Cardiac muscle cell (in vitro differentiated cells and primary cell): ENCODE results near the gene BAX. TPM values are rescaled to one million over a fixed set of nuclear protein-coding genes. Genes with fewer than 3 reads are reported as not detected.

Experiments used
- DNase-seq, 2 donors: peaks; one replicate each; pipeline versions ENCODE4 v3.0.0 to v3.0.0-alpha.2; 2010 to 2017; ENCODE audit warnings: low read depth in 1 of 2, low spot score in 1 of 2
- H3K27ac ChIP-seq: fragments of 200-600 bp; sonication (generic); 2 replicates; pipeline ENCODE4 v1.5.1; 2016
- H3K27me3 ChIP-seq: fragments of 200-600 bp; sonication (generic); 2 replicates; pipeline ENCODE4 v1.6.0; 2016; ENCODE audit warnings: control low read depth
- H3K36me3 ChIP-seq: fragments of 200-600 bp; sonication (generic); 2 replicates; pipeline ENCODE4 v1.5.1; 2016; ENCODE audit warnings: control low read depth
- H3K4me1 ChIP-seq: fragments of 200-600 bp; sonication (generic); 2 replicates; pipeline ENCODE4 v1.8.1; 2017; ENCODE audit warnings: low read depth, mild to moderate bottlenecking, mixed run types
- H3K4me3 ChIP-seq: fragments of 200-600 bp; sonication (generic); 2 replicates; pipeline ENCODE4 v1.5.1; 2016; ENCODE audit warnings: mild to moderate bottlenecking
- H3K9me3 ChIP-seq: fragments of 200-600 bp; sonication (generic); 2 replicates; pipeline ENCODE4 v1.5.1; 2017; ENCODE audit warnings: low read depth, mild to moderate bottlenecking, control low read depth
- polyA plus RNA-seq: library from polyadenylated mRNA; unstranded; fragments of >200 nt; fragmentation: Nextera tagmentation; extraction: Ambion mirVana; gene quantifications from 2 replicates; pipeline ENCODE4 v1.2.1, GENCODE V29; 2016
- total RNA-seq: library from RNA; depleted of rRNA; stranded (reverse); fragments of >200 nt; gene quantifications from 2 replicates; pipeline ENCODE4 v1.2.3, GENCODE V29; 2016
- TF ChIP-seq, protein P1 (sequence below): IDR thresholded peaks from 2 replicates; pipeline ENCODE4 v1.5.1; 2012; ENCODE audit warnings: low read depth, mild to moderate bottlenecking, low read length

The BAX gene
- total and polyA plus RNA-seq, 2 experiments from 2014 or later: 64.2 to 95.2 TPM

DNA sequence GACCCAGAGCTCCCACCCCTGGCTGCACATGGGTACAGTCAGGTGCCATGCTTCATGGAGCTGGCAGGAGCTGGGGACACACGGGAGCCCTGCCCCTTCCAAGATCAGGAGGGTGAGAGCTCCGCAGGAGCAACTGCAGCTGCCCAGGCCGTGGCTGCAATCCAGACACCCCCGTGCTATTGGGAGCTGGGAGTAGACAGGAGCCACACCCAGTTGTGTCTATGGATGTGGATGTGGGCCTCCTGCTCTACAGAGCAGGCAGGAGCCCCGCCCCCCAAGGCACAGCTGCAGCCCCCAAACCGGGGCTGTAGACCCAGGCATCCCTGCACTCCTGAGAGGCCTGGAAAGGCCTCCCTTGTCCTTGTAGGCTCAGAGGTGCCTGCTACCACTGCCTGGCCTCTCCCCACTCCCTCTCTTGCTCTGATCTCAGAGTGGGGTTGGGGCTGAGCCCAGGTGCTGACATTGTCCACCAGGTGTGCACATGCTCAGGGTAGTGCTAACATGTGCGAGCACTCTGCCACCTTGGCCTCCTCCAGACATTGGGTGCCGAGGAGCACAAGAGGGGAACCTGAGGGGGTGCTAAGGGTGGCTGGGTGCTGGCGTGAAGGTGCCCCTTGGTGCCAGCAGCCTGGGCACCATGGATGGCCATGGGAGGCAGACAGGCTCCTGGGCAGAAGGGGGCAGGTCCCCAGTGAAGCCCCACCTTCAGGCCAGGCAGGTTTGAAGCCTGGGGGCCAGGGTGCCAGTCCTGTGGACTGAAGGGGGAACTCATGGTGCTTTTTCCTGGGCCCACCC is 8.0 kb upstream of the BAX start:
- TF ChIP-seq, protein P1, sequence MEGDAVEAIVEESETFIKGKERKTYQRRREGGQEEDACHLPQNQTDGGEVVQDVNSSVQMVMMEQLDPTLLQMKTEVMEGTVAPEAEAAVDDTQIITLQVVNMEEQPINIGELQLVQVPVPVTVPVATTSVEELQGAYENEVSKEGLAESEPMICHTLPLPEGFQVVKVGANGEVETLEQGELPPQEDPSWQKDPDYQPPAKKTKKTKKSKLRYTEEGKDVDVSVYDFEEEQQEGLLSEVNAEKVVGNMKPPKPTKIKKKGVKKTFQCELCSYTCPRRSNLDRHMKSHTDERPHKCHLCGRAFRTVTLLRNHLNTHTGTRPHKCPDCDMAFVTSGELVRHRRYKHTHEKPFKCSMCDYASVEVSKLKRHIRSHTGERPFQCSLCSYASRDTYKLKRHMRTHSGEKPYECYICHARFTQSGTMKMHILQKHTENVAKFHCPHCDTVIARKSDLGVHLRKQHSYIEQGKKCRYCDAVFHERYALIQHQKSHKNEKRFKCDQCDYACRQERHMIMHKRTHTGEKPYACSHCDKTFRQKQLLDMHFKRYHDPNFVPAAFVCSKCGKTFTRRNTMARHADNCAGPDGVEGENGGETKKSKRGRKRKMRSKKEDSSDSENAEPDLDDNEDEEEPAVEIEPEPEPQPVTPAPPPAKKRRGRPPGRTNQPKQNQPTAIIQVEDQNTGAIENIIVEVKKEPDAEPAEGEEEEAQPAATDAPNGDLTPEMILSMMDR: no peak
- Histone ChIP-seq H3K27ac (no peak overlapping the region), H3K4me1 (no peaks in the 10 kb centered on the region), H3K27me3 (no peaks in the 10 kb centered on the region), H3K9me3 (no peaks in the 10 kb centered on the region), H3K4me3 (no peak overlapping the region), H3K36me3 (no peaks in the 10 kb centered on the region)
- DNase-seq: no peak

DNA sequence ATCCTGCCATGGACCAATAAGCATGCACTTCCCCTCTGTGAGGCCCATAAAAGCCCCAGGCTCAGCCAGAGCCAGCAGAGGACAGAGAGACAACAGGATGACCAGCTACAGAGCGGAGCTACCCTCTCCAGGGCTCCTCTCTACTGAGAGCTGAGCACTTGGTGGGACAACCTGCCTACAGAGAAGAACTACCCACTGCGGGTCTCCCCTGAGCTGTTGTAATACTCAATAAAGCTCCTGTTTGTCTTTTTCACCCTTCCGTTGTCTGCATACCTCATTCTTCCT is 7.5 kb upstream of the BAX start:
- no peaks in the 10 kb centered on the region for H3K4me1 ChIP-seq
- TF ChIP-seq, protein P1: no peak

DNA sequence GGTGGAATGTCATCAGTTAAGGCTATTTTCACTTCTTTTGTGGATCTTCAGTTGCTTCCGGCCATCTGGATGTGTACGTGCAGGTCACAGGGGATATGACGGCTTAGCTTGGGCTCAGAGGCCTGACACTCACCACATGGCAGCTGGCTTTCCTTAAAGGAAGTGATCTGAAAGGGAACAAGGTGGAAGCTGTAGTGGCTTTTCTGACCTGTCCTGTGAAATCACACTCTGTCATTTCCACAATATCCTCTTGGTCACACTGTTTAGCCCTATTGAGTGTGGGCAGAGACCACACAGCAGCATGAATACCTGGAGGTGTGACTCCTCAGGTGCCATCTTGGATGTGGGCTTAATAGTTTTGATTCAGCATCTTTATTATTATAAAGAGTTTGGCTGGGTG is 4.5 kb upstream of the BAX start:
- H3K27ac ChIP-seq: no peak overlapping the region
- H3K9me3 ChIP-seq: no peaks in the 10 kb centered on the region
- TF ChIP-seq, protein P1: no peak

More for the DNA sequence above, 7.5 kb upstream of the BAX start:
- no peak for DNase-seq
- Histone ChIP-seq H3K4me3 (no peak overlapping the region), H3K9me3 (no peaks in the 10 kb centered on the region), H3K27me3 (no peaks in the 10 kb centered on the region), H3K27ac (no peak overlapping the region), H3K36me3 (no peaks in the 10 kb centered on the region)

DNA sequence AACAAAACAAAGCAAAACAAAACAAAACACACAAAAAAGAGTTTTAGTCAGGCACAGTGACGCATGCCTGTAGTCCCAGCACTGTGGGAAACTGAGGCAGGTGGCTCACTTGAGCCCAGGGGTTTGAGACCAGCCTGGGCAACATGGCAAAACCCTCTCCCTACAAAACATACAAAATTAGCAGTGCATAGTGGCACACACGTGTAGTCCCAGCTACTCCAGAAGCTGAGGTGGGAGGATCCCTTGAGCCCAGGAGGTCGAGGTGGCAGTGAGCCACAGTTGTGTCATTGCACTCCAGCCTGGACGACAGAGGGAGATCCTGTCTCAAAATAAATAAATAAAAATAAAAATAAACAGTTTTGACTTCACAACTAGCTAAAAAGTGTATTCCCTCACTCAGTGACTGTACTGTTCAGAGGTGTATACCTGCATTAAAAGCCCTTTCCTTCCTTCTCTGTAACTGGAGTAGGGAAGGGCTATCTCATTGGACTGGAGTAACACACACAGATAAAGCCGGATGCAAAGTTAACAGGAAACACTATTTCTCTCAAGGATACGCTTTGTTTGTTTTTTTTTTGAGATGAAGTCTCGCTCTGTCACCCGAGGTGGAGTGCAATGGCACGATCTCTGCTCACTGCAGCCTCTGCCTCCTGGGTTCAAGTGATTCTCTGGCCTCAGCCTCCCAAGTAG is 3.7 kb upstream of the BAX start:
- no peaks in the 10 kb centered on the region for H3K9me3 ChIP-seq
- H3K27ac ChIP-seq: no peak overlapping the region
- DNase-seq: no peak
- no peaks in the 10 kb centered on the region for H3K4me1 ChIP-seq
- H3K36me3 ChIP-seq: no peaks in the 10 kb centered on the region
- no peak overlapping the region for H3K4me3 ChIP-seq
- TF ChIP-seq, protein P1: no peak
- no peaks in the 10 kb centered on the region for H3K27me3 ChIP-seq

More for the DNA sequence above, 4.5 kb upstream of the BAX start:
- DNase-seq: no peak
- no peaks in the 10 kb centered on the region for H3K4me1 ChIP-seq
- H3K36me3 ChIP-seq: no peaks in the 10 kb centered on the region
- no peak overlapping the region for H3K4me3 ChIP-seq
- H3K27me3 ChIP-seq: no peaks in the 10 kb centered on the region

DNA sequence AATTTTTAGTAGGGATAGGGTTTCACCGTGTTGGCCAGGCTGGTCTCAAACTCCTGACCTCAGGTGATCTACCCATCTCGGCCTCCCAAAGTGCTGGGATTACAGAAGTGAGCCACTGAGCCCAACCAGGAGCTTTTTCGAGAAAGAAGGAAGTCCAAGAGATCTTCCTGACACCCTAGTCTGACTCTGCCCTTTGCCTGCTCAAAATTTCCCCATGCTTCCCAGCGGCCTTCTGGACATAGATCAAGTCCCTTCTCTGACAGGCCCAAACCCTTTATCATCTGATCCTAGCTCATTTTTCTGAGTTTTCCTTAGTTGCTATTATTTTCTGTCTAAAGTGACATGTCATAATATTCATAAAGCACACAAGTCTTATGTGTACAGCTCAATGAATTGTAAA is 1.5 kb upstream of the BAX start:
- TF ChIP-seq, protein P1: no peak
- H3K4me3 ChIP-seq: no peak overlapping the region
- DNase-seq: no peak
- H3K36me3 ChIP-seq: no peaks in the 10 kb centered on the region
- H3K4me1 ChIP-seq: no peaks in the 10 kb centered on the region
- H3K27ac ChIP-seq: no peak overlapping the region
- no peaks in the 10 kb centered on the region for H3K9me3 ChIP-seq
- H3K27me3 ChIP-seq: no peaks in the 10 kb centered on the region
